Measurements from ENCODE around the gene SLC22A4. TPM values are rescaled to one million over a fixed set of nuclear protein-coding genes. Genes with fewer than 3 reads are reported as not detected.

SLC22A4 gene
- total RNA-seq, 1 experiment from 2014 or later = 1.1 TPM

GRCh38 chr5:132297211-132297940 lies 3.2 kb downstream of the SLC22A4 start:
- no peaks in the 10 kb centered on the region for H3K9me3 ChIP-seq (replicated peaks)
- no peaks in the 10 kb centered on the region; the same call in 1 of the 2 replicates for H3K4me1 ChIP-seq
- H3K36me3 ChIP-seq = no peaks in the 10 kb centered on the region
- no peak for DNase-seq
- no peak overlapping the region for H3K27ac ChIP-seq
- H3K27me3 ChIP-seq = no peaks in the 10 kb centered on the region
- H3K4me3 ChIP-seq = no peak overlapping the region

- H3K27ac ChIP-seq = no peak overlapping the region
- H3K27me3 ChIP-seq = no peaks in the 10 kb centered on the region
- H3K4me1 ChIP-seq = peaks cover 10% of the 10 kb centered on the region
- H3K36me3 ChIP-seq = no peaks in the 10 kb centered on the region
- H3K4me3 ChIP-seq = no peak overlapping the region
- no peak for DNase-seq
- no peaks in the 10 kb centered on the region for H3K9me3 ChIP-seq (replicated peaks)
Measured at GRCh38 chr5:132298298-132299212, 4.4 kb downstream of the SLC22A4 start.

GRCh38 chr5:132299917-132300316 lies 5.7 kb downstream of the SLC22A4 start:
- H3K4me3 ChIP-seq = no peak overlapping the region
- no peaks in the 10 kb centered on the region for H3K36me3 ChIP-seq
- no peaks in the 10 kb centered on the region for H3K27me3 ChIP-seq
- peaks cover 20% of the 10 kb centered on the region for H3K4me1 ChIP-seq
- peaks cover 6% of the 10 kb centered on the region; the same call in 1 of the 2 replicates for H3K9me3 ChIP-seq (replicated peaks)
- DNase-seq = no peak
- H3K27ac ChIP-seq = no peak overlapping the region

GRCh38 chr5:132300577-132301343 lies 6.6 kb downstream of the SLC22A4 start:
- no peaks in the 10 kb centered on the region for H3K27me3 ChIP-seq
- DNase-seq = no peak

GRCh38 chr5:132301344-132302271 lies 7.4 kb downstream of the SLC22A4 start:
- H3K27ac ChIP-seq = no peak overlapping the region
- no peak for DNase-seq
- peaks cover 20% of the 10 kb centered on the region for H3K4me1 ChIP-seq
- no peaks in the 10 kb centered on the region for H3K27me3 ChIP-seq
- H3K9me3 ChIP-seq (replicated peaks) = peaks cover 16% of the 10 kb centered on the region
- no peaks in the 10 kb centered on the region for H3K36me3 ChIP-seq
- no peak overlapping the region for H3K4me3 ChIP-seq

More at GRCh38 chr5:132300577-132301343, 6.6 kb downstream of the SLC22A4 start:
- Histone ChIP-seq H3K9me3 (replicated peaks) (peaks cover 14% of the 10 kb centered on the region), H3K36me3 (no peaks in the 10 kb centered on the region), H3K4me3 (no peak overlapping the region), H3K4me1 (peaks cover 20% of the 10 kb centered on the region), H3K27ac (no peak overlapping the region)

GRCh38 chr5:132302413-132302812 lies 8.2 kb downstream of the SLC22A4 start:
- Histone ChIP-seq H3K9me3 (replicated peaks) (peaks cover 16% of the 10 kb centered on the region), H3K36me3 (no peaks in the 10 kb centered on the region), H3K4me3 (no peak overlapping the region), H3K27me3 (no peaks in the 10 kb centered on the region), H3K27ac (no peak overlapping the region), H3K4me1 (peaks cover 20% of the 10 kb centered on the region)
- no peak for DNase-seq

- peak overlapping the region; percentile 98 for H3K27ac ChIP-seq
- no peaks in the 10 kb centered on the region for H3K36me3 ChIP-seq
- DNase-seq = peak; percentile 40 to 61
- H3K27me3 ChIP-seq = no peaks in the 10 kb centered on the region
- peaks cover 16% of the 10 kb centered on the region for H3K9me3 ChIP-seq (replicated peaks)
- peak overlapping the region; percentile 21 for H3K4me3 ChIP-seq
- H3K4me1 ChIP-seq = peaks cover 20% of the 10 kb centered on the region
Measured at GRCh38 chr5:132303589-132303988, 9.4 kb downstream of the SLC22A4 start.

- H3K4me3 ChIP-seq = no peak overlapping the region
- no peak for DNase-seq
- peaks cover 21% of the 10 kb centered on the region for H3K4me1 ChIP-seq
- no peak overlapping the region for H3K27ac ChIP-seq
- H3K36me3 ChIP-seq = no peaks in the 10 kb centered on the region
- no peaks in the 10 kb centered on the region for H3K27me3 ChIP-seq
- peaks cover 16% of the 10 kb centered on the region for H3K9me3 ChIP-seq (replicated peaks)
Measured at GRCh38 chr5:132305420-132305819, 11.2 kb downstream of the SLC22A4 start.

GRCh38 chr5:132308701-132309100 lies 14.5 kb downstream of the SLC22A4 start:
- H3K27ac ChIP-seq = no peak overlapping the region
- H3K27me3 ChIP-seq = no peaks in the 10 kb centered on the region
- H3K9me3 ChIP-seq (replicated peaks) = peaks cover 16% of the 10 kb centered on the region
- H3K4me1 ChIP-seq = peaks cover 16% of the 10 kb centered on the region
- H3K4me3 ChIP-seq = no peak overlapping the region
- no peaks in the 10 kb centered on the region for H3K36me3 ChIP-seq
- no peak for DNase-seq

GRCh38 chr5:132309679-132310078 lies 15.5 kb downstream of the SLC22A4 start:
- DNase-seq = no peak
- Histone ChIP-seq H3K27me3 (no peaks in the 10 kb centered on the region), H3K36me3 (no peaks in the 10 kb centered on the region), H3K4me1 (peaks cover 13% of the 10 kb centered on the region), H3K9me3 (replicated peaks) (peaks cover 12% of the 10 kb centered on the region), H3K4me3 (no peak overlapping the region), H3K27ac (no peak overlapping the region)

- no peak overlapping the region for H3K4me3 ChIP-seq
- H3K9me3 ChIP-seq (replicated peaks) = peaks cover 6% of the 10 kb centered on the region; the same call in 1 of the 2 replicates
- no peak overlapping the region for H3K27ac ChIP-seq
- no peaks in the 10 kb centered on the region for H3K27me3 ChIP-seq
- peak in 1 of 2 experiments; percentile 38 for DNase-seq
- H3K36me3 ChIP-seq = no peaks in the 10 kb centered on the region
- peaks cover 12% of the 10 kb centered on the region for H3K4me1 ChIP-seq
Measured at GRCh38 chr5:132310141-132310834, 16.1 kb downstream of the SLC22A4 start.

- DNase-seq = no peak
- Histone ChIP-seq H3K27ac (no peak overlapping the region), H3K27me3 (no peaks in the 10 kb centered on the region), H3K9me3 (replicated peaks) (no peaks in the 10 kb centered on the region), H3K4me3 (no peak overlapping the region), H3K36me3 (no peaks in the 10 kb centered on the region), H3K4me1 (peaks cover 24% of the 10 kb centered on the region)
Measured at GRCh38 chr5:132313366-132313765, 19.2 kb downstream of the SLC22A4 start.

- Histone ChIP-seq H3K4me1 (peaks cover 27% of the 10 kb centered on the region), H3K36me3 (no peaks in the 10 kb centered on the region), H3K27me3 (no peaks in the 10 kb centered on the region), H3K27ac (no peak overlapping the region), H3K4me3 (no peak overlapping the region), H3K9me3 (replicated peaks) (no peaks in the 10 kb centered on the region)
- DNase-seq = peak; percentile 28 to 56
Measured at GRCh38 chr5:132313961-132314432, 19.8 kb downstream of the SLC22A4 start.
